Trophoblast cell (in vitro differentiated cells and primary cell): Measurements from ENCODE around the gene NDUFA3.

ENCODE experiments used
- DNase-seq, 2 donors: peaks; one replicate each; pipeline ENCODE4 v3.0.0-alpha.2; 2016
- H2AFZ ChIP-seq: 2 replicates; pipeline ENCODE4 v1.6.1; 2013; ENCODE audit warnings: low read length, moderate library complexity, mild to moderate bottlenecking; ENCODE audit not compliant: insufficient read depth, poor library complexity
- H2AK5ac ChIP-seq: 2 replicates; pipeline ENCODE4 v1.6.1; 2013; ENCODE audit warnings: mild to moderate bottlenecking, low read length
- H2BK120ac ChIP-seq: 2 replicates; pipeline ENCODE4 v1.6.1; 2013; ENCODE audit warnings: low read length, mild to moderate bottlenecking, moderate library complexity; ENCODE audit not compliant: insufficient read depth, poor library complexity
- H2BK12ac ChIP-seq: 2 replicates; pipeline ENCODE4 v1.6.1; 2013; ENCODE audit warnings: mild to moderate bottlenecking, low read length, moderate library complexity
- H2BK5ac ChIP-seq: 2 replicates; pipeline ENCODE4 v1.6.1; 2013; ENCODE audit warnings: low read length, low read depth, moderate library complexity, mild to moderate bottlenecking; ENCODE audit not compliant: poor library complexity
- H3K14ac ChIP-seq: 2 replicates; pipeline ENCODE4 v1.6.1; 2013; ENCODE audit warnings: mild to moderate bottlenecking, low read length
- H3K18ac ChIP-seq: 2 replicates; pipeline ENCODE4 v1.6.1; 2013; ENCODE audit warnings: mild to moderate bottlenecking, low read length
- H3K23ac ChIP-seq: 2 replicates; pipeline ENCODE4 v1.6.1; 2013; ENCODE audit warnings: low read length
- H3K27ac ChIP-seq: 2 replicates; pipeline ENCODE4 v1.5.1; 2013; ENCODE audit warnings: low read depth, mild to moderate bottlenecking, inconsistent platforms, low read length, moderate library complexity
- H3K27me3 ChIP-seq: 2 replicates; pipeline ENCODE4 v1.6.1; 2013; ENCODE audit warnings: inconsistent platforms, mild to moderate bottlenecking, low read length, moderate library complexity; ENCODE audit not compliant: insufficient read depth
- H3K36me3 ChIP-seq, 2 experiments: 1 replicate in 1 of 2; 2 replicates in 1 of 2; pipeline ENCODE4 v1.6.1; 2013; ENCODE audit warnings: low read length in 2 of 2, mild to moderate bottlenecking in 2 of 2, moderate library complexity in 1 of 2; ENCODE audit not compliant: insufficient read depth in 2 of 2, control insufficient read depth in 1 of 2
- H3K4ac ChIP-seq: 2 replicates; pipeline ENCODE4 v1.6.1; 2013; ENCODE audit warnings: low read depth, mild to moderate bottlenecking, low read length, moderate library complexity
- H3K4me1 ChIP-seq, 2 experiments: 1 replicate in 1 of 2; 2 replicates in 1 of 2; pipeline ENCODE4 v1.6.1; 2013; ENCODE audit warnings: low read length in 2 of 2, mild to moderate bottlenecking in 2 of 2, moderate library complexity in 1 of 2; ENCODE audit not compliant: insufficient read depth in 2 of 2, control insufficient read depth in 1 of 2
- H3K4me2 ChIP-seq: 2 replicates; pipeline ENCODE4 v1.6.1; 2013; ENCODE audit warnings: inconsistent platforms, mild to moderate bottlenecking, low read length, moderate library complexity
- H3K4me3 ChIP-seq: 2 replicates; pipeline ENCODE4 v1.5.1; 2013; ENCODE audit warnings: mild to moderate bottlenecking, low read depth, low read length, inconsistent platforms
- H3K79me1 ChIP-seq: one replicate; pipeline ENCODE4 v1.6.1; 2013; ENCODE audit warnings: low read length
- H3K79me2 ChIP-seq: 2 replicates; pipeline ENCODE4 v1.6.1; 2013; ENCODE audit warnings: low read length, mild to moderate bottlenecking; ENCODE audit not compliant: control insufficient read depth, insufficient read depth, poor library complexity
- H3K9ac ChIP-seq: 2 replicates; pipeline ENCODE4 v1.6.1; 2013; ENCODE audit warnings: mild to moderate bottlenecking, low read length
- H3K9me3 ChIP-seq: 2 replicates; pipeline ENCODE4 v1.6.1; 2013; ENCODE audit warnings: low read depth, mild to moderate bottlenecking, control low read depth, inconsistent platforms, low read length; ENCODE audit not compliant: insufficient read depth
- H4K12ac ChIP-seq: 2 replicates; pipeline ENCODE4 v1.6.1; 2013; ENCODE audit warnings: low read depth, mild to moderate bottlenecking, low read length, moderate library complexity
- H4K8ac ChIP-seq: 2 replicates; pipeline ENCODE4 v1.6.1; 2013; ENCODE audit warnings: low read depth, mild to moderate bottlenecking, low read length, moderate library complexity
- H4K91ac ChIP-seq: one replicate; pipeline ENCODE4 v1.6.1; 2013; ENCODE audit warnings: low read depth, mild to moderate bottlenecking, low read length, moderate library complexity
- WGBS: extraction: QIAGEN DNeasy Blood & Tissue Kit; methylation state at CpG from one replicate; pipeline ENCODE4 v1.1.7; 2013; ENCODE audit warnings: missing lambda C conversion rate; ENCODE audit not compliant: insufficient read length, insufficient coverage; ENCODE audit errors: extremely low coverage; 5-methylcytosine and 5-hydroxymethylcytosine counted together

Gene NDUFA3

GRCh38 chr19:54154603-54155345 is 52.1 kb downstream of the NDUFA3 start:
- Histone ChIP-seq H3K79me2 (peaks cover 2% of the 10 kb centered on the region), H4K91ac (no peak overlapping the region), H2AFZ (no peak overlapping the region), H3K4me2 (no peak overlapping the region), H3K79me1 (peaks cover 2% of the 10 kb centered on the region), H3K9ac (no peak overlapping the region), H2BK120ac (no peak overlapping the region), H3K4me1 (peaks cover 0 to 10% of the 10 kb centered on the region in 2 experiments), H3K4ac (no peak overlapping the region), H3K18ac (no peak overlapping the region), H3K9me3 (peaks cover 1% of the 10 kb centered on the region), H3K4me3 (no peak overlapping the region), H2BK12ac (no peak overlapping the region), H2AK5ac (no peak overlapping the region), H3K36me3 (peaks cover 71 to 76% of the 10 kb centered on the region in 2 experiments), H3K27me3 (no peaks in the 10 kb centered on the region), H3K23ac (no peak overlapping the region), H2BK5ac (no peak overlapping the region), H3K27ac (no peak overlapping the region), H4K12ac (no peak overlapping the region), H3K14ac (no peak overlapping the region), H4K8ac (no peak overlapping the region)
- DNase-seq: no peak
- WGBS: no CpG with 5 or more reads among the region's 18 CpGs

- Histone ChIP-seq H4K12ac (no peak overlapping the region), H2BK12ac (no peak overlapping the region), H2BK120ac (no peak overlapping the region), H4K91ac (no peak overlapping the region), H3K79me1 (peaks cover 6% of the 10 kb centered on the region), H3K23ac (no peak overlapping the region), H3K4me3 (no peak overlapping the region), H4K8ac (no peak overlapping the region), H3K4me2 (no peak overlapping the region), H3K79me2 (peaks cover 5% of the 10 kb centered on the region), H3K9ac (no peak overlapping the region), H3K9me3 (peaks cover 1% of the 10 kb centered on the region), H2AK5ac (no peak overlapping the region), H3K14ac (no peak overlapping the region), H3K27ac (no peak overlapping the region), H3K4ac (no peak overlapping the region), H3K4me1 (peaks cover 3 to 14% of the 10 kb centered on the region in 2 experiments), H2AFZ (no peak overlapping the region), H2BK5ac (no peak overlapping the region), H3K36me3 (peaks cover 64 to 68% of the 10 kb centered on the region in 2 experiments), H3K18ac (no peak overlapping the region), H3K27me3 (no peaks in the 10 kb centered on the region)
- WGBS: no CpG with 5 or more reads among the region's 19 CpGs
- DNase-seq: no peak
These were observed 53.0 kb downstream of the NDUFA3 start for GRCh38 chr19:54155694-54156093.

GRCh38 chr19:54156490-54156889 is 53.8 kb downstream of the NDUFA3 start:
- Histone ChIP-seq H4K91ac (no peak overlapping the region), H2AK5ac (no peak overlapping the region), H3K23ac (no peak overlapping the region), H3K4ac (no peak overlapping the region), H2BK120ac (no peak overlapping the region), H3K27ac (no peak overlapping the region), H3K9me3 (peaks cover 1% of the 10 kb centered on the region), H2BK12ac (no peak overlapping the region), H4K12ac (no peak overlapping the region), H3K79me1 (peaks cover 6% of the 10 kb centered on the region), H3K18ac (no peak overlapping the region), H2AFZ (no peak overlapping the region), H3K9ac (no peak overlapping the region), H3K79me2 (peaks cover 6% of the 10 kb centered on the region), H3K4me3 (no peak overlapping the region), H3K4me1 (peaks cover 5 to 18% of the 10 kb centered on the region in 2 experiments), H3K36me3 (peaks cover 57 to 61% of the 10 kb centered on the region in 2 experiments), H3K4me2 (no peak overlapping the region), H3K14ac (no peak overlapping the region), H4K8ac (no peak overlapping the region), H3K27me3 (no peaks in the 10 kb centered on the region), H2BK5ac (no peak overlapping the region)
- no CpG with 5 or more reads among the region's 11 CpGs for WGBS
- no peak for DNase-seq

- H3K18ac ChIP-seq: no peak overlapping the region
- no peak overlapping the region for H3K27ac ChIP-seq
- H3K79me2 ChIP-seq: peaks cover 6% of the 10 kb centered on the region
- H3K27me3 ChIP-seq: no peaks in the 10 kb centered on the region
- DNase-seq: no peak
- no peaks in the 10 kb centered on the region for H3K9me3 ChIP-seq
- H4K8ac ChIP-seq: no peak overlapping the region
- WGBS: no CpG with 5 or more reads among the region's 3 CpGs
- H3K4me1 ChIP-seq: peaks cover 5 to 20% of the 10 kb centered on the region in 2 experiments
- H3K23ac ChIP-seq: no peak overlapping the region
- H2BK12ac ChIP-seq: no peak overlapping the region
- no peak overlapping the region for H3K9ac ChIP-seq
- no peak overlapping the region for H2AK5ac ChIP-seq
- peaks cover 6% of the 10 kb centered on the region for H3K79me1 ChIP-seq
- no peak overlapping the region for H2BK120ac ChIP-seq
- no peak overlapping the region for H4K91ac ChIP-seq
- H2AFZ ChIP-seq: no peak overlapping the region
- H3K14ac ChIP-seq: no peak overlapping the region
- peaks cover 53 to 57% of the 10 kb centered on the region in 2 experiments for H3K36me3 ChIP-seq
- H3K4me3 ChIP-seq: no peak overlapping the region
- H4K12ac ChIP-seq: no peak overlapping the region
- H3K4me2 ChIP-seq: no peak overlapping the region
- no peak overlapping the region for H3K4ac ChIP-seq
- H2BK5ac ChIP-seq: no peak overlapping the region
These were observed 54.3 kb downstream of the NDUFA3 start for GRCh38 chr19:54156953-54157352.
